Small intestine (tissue), 7 donors: ENCODE results near the gene GRIK4. TPM values are rescaled to one million over a fixed set of nuclear protein-coding genes. Genes with fewer than 3 reads are reported as not detected.

Experiments used
- DNase-seq, 2 donors: peaks; one replicate each; pipeline versions ENCODE4 v3.0.0 to v3.0.0-alpha.2; 2013
- FAIRE-seq: peaks from 2 replicates; lab custom pipeline; 2012; peaks lifted over from hg19 to GRCh38; lab: Jason Lieb, UNC
- H3K27ac ChIP-seq, 3 donors: one replicate each; pipeline ENCODE4 v1.5.1; 2013; ENCODE audit warnings: low read length in 2 of 3, mild to moderate bottlenecking in 2 of 3, control low read depth in 1 of 3, inconsistent platforms in 1 of 3, low read depth in 1 of 3, moderate library complexity in 1 of 3
- H3K27me3 ChIP-seq, 3 donors: one replicate each; pipeline ENCODE4 v1.6.1; 2013; ENCODE audit warnings: low read length in 3 of 3, inconsistent platforms in 1 of 3; ENCODE audit not compliant: control insufficient read depth in 3 of 3, insufficient read depth in 3 of 3
- H3K36me3 ChIP-seq, 3 donors: one replicate each; pipeline ENCODE4 v1.6.1; 2013; ENCODE audit warnings: low read length in 3 of 3, inconsistent platforms in 1 of 3, low read depth in 1 of 3, mild to moderate bottlenecking in 1 of 3, moderate library complexity in 1 of 3; ENCODE audit not compliant: control insufficient read depth in 3 of 3, insufficient read depth in 2 of 3
- H3K4me1 ChIP-seq, 3 donors: one replicate each; pipeline ENCODE4 v1.6.1; 2013; ENCODE audit warnings: low read length in 2 of 3, inconsistent platforms in 1 of 3, low read depth in 1 of 3, mild to moderate bottlenecking in 1 of 3, moderate library complexity in 1 of 3; ENCODE audit not compliant: control insufficient read depth in 3 of 3, insufficient read depth in 2 of 3
- H3K4me3 ChIP-seq, 3 donors: one replicate each; pipeline ENCODE4 v1.5.1; 2013; ENCODE audit warnings: low read length in 3 of 3, control low read depth in 1 of 3, inconsistent platforms in 1 of 3, low read depth in 1 of 3, mild to moderate bottlenecking in 1 of 3, moderate library complexity in 1 of 3
- H3K9me3 ChIP-seq, 2 donors: one replicate each; pipeline ENCODE4 v1.6.1; 2013; ENCODE audit warnings: low read depth in 1 of 2, low read length in 1 of 2; ENCODE audit not compliant: control insufficient read depth in 2 of 2, insufficient read depth in 1 of 2
- WGBS, 3 donors: extraction: QIAGEN DNeasy Blood & Tissue Kit; methylation state at CpG; one replicate each; pipeline ENCODE4 v1.1.7; 2013; 5-methylcytosine and 5-hydroxymethylcytosine counted together
- polyA plus RNA-seq, 4 donors: library from polyadenylated mRNA; stranded (reverse) in 3 of 4; unstranded in 1 of 4; fragments of 200-250 nt in 3 of 4; fragments of 120-200 nt in 1 of 4; gene quantifications; one replicate each; pipeline versions ENCODE4 v1.2.1 to v1.2.3, GENCODE V29; 2013
- donor health status: healthy with polysubstance abuse.
- donor health status: control.
- donor health status: control.
- donor health status: Bipolar disorder and iron deficiency.
- donor health status: healthy.

GRIK4 gene
- polyA plus RNA-seq, 4 donors: 0.15 to 1.4 (median 0.27) TPM; not detected in 1

DNA sequence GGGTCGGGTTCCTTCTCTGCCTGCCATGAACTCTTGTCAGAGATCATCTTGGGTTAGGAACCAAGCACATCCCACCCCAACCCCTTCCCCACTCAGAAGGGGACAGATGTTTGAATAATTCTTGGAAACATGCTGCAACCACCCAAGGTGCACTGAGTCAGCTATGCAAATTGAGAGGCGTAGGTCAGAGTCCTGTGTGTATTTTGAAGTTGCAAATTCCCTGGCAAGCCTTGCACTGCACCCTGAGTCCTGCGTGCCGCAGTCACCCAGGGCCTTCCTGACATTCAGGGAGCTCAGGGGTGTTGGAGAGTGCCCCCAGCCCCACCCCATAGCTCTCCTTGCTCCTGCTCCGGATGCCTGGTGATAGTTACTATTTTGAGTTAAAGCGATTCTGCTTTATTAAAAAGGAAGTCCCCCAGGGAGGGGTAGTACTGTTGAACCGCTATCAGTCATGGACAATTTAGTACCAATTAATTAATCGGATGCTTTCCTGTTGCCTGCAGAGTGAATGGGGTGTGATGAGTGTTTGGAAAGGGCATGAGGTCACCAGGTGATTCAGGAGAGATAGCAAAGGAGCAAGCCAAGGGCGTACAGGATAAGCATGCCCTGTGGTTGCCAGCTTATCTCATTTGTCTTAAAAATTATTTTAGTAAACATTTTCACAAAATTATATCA is 123.7 kb downstream of the GRIK4 start:
- no peaks in the 10 kb centered on the region for H3K4me1 ChIP-seq
- 17 to 43% (median 26%) methylated on average over 9 of the region's 9 CpGs for WGBS, 3 donors
- no peak overlapping the region for H3K27ac ChIP-seq
- H3K36me3 ChIP-seq: no peaks in the 10 kb centered on the region
- FAIRE-seq (no peak), DNase-seq (peak in 1 of 2 donors; percentile 5)
- no peaks in the 10 kb centered on the region for H3K9me3 ChIP-seq
- no peaks in the 10 kb centered on the region for H3K27me3 ChIP-seq
- H3K4me3 ChIP-seq: no peak overlapping the region

DNA sequence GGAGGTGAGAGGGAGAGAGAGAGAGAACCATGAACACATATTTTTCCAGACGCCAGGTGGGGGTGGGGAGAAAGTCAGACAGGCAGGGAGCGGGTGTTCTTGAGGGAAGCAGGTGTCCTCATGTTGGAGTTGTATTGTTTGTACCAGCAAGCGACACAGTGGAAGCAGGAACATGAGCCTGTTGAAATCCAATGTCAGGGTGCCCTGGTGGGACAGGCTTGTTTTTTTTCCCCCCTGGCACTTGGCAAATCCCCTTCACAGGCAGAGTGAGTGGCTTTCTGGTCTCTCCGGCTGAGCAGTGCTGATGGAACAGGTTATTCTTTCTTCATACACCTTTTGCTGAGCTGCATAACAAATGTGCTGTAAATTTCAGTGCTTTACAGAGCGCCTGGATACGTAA is 125.6 kb downstream of the GRIK4 start:
- H3K27me3 ChIP-seq: no peaks in the 10 kb centered on the region

DNA sequence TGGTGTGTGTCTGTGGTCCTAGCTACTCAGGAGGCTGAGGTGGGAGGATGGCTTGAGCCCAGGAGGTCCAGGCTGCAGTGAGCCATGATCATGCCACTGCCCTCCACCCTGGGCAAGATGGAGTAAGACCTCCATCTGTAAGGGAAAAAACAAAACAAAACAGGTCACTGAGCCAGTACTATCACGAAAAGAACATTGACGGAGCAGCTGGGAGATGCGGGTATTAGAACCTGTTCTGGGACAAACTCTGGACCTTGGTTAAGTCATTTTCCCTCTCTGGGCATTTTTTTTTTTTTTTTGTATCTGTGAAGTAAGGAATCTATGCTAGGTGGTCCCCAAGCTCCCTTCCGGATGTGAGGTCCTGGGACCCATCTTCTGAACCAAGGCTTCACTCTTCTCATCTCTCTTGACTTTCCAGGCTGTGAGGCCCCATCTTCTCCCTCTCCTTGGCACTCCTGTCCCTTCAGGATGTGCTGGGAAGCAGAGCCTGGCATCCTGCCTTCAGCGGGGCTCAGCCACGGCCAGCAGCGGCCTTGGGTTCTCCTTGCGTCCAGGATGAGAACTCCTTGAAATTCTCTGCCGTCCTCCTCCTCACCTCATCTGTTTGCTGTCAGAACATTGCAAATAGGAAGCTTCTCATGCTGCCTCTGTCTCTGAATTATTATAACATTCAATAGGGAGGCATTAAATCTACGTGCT is 130.8 kb downstream of the GRIK4 start:
- H3K4me3 ChIP-seq: no peak overlapping the region
- peaks cover 0 to 2% (median 0%) of the 10 kb centered on the region in 3 donors for H3K27me3 ChIP-seq
- FAIRE-seq (no peak), DNase-seq (no peak)
- 88 to 93% (median 89%) methylated on average over 10 of the region's 10 CpGs for WGBS, 3 donors
- no peaks in the 10 kb centered on the region for H3K36me3 ChIP-seq
- H3K9me3 ChIP-seq: no peaks in the 10 kb centered on the region
- no peak overlapping the region for H3K27ac ChIP-seq
- H3K4me1 ChIP-seq: no peaks in the 10 kb centered on the region

More for the DNA sequence above, 125.6 kb downstream of the GRIK4 start:
- H3K4me3 ChIP-seq: no peak overlapping the region
- H3K4me1 ChIP-seq: no peaks in the 10 kb centered on the region
- H3K9me3 ChIP-seq: no peaks in the 10 kb centered on the region
- FAIRE-seq (no peak), DNase-seq (no peak)
- H3K27ac ChIP-seq: no peak overlapping the region
- no peaks in the 10 kb centered on the region for H3K36me3 ChIP-seq
- WGBS, 3 donors: 86 to 89% (median 88%) methylated on average over 6 of the region's 6 CpGs

DNA sequence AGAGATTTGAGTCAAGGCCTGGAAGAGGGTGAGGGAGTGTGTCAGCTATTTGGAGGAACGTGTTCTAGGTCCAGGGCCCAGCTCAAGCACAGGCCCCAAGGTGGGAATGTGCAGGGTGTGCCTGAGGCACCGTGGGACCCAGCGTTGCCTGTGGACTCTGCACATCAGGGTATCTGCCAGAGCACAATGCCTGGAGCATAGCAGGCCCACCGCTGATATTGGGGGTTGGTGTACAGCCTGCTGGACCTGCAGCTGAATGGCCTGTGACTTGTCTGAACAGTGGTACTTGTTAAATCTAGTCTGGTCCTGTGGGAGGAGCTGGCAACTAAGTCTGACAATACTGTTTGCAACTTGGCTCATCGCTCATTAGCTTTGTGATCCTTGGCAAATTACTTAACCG is 131.7 kb downstream of the GRIK4 start:
- Histone ChIP-seq H3K36me3 (no peaks in the 10 kb centered on the region), H3K4me1 (no peaks in the 10 kb centered on the region), H3K27me3 (peaks cover 0 to 2% (median 0%) of the 10 kb centered on the region in 3 donors), H3K27ac (no peak overlapping the region), H3K9me3 (no peaks in the 10 kb centered on the region), H3K4me3 (no peak overlapping the region)
- WGBS, 3 donors: 74 to 82% (median 79%) methylated on average over 6 of the region's 6 CpGs
- FAIRE-seq: no peak
- no peak for DNase-seq

DNA sequence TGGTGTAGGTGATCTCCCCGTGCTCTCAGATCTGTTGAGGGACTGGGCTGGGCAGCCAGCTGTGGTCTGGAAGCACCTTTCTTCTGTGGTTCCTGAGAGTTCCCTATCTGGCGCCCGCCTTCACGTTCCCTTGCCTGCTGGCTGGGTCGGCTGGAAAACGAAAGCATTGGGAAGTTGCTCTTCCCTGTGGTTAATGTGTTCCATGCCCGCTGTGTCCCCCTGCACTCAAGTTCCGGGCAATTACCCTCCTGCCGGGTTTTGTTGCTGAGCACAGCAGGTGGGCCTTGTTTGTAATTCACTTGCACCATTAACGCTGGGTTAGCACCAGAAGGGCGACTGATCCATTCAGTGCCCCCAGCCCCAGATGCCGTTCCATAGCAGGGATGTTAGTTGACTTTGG is 134.1 kb downstream of the GRIK4 start:
- no peak overlapping the region for H3K4me3 ChIP-seq
- peak; percentile 15 to 16 for DNase-seq
- FAIRE-seq: no peak
- no peaks in the 10 kb centered on the region for H3K9me3 ChIP-seq
- 22 to 34% (median 28%) methylated on average over 12 of the region's 12 CpGs for WGBS, 3 donors
- no peak overlapping the region for H3K27ac ChIP-seq
- peaks cover 0 to 2% (median 0%) of the 10 kb centered on the region in 3 donors for H3K27me3 ChIP-seq
- H3K4me1 ChIP-seq: no peaks in the 10 kb centered on the region
- no peaks in the 10 kb centered on the region for H3K36me3 ChIP-seq

DNA sequence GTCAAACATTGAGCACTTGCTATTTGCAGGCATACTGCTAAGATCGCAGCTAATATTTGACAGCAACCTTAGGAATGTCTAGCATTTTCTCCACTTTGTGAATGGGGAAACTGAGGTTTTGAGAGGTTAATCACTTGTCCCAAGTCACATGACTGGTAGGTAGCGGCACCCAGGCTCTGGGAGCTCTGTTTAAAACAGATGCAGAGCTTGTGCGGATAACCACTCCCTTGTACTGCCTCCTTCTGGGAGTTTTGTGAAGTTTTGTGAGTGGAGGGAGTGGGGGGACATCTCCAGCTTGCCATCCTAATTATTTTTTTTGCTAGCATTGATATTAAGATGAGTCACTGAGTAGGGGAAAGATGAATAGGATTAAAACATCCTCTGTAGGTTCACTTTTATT is 134.7 kb downstream of the GRIK4 start:
- DNase-seq (no peak), FAIRE-seq (no peak)
- 76 to 94% (median 80%) methylated on average over 3 of the region's 3 CpGs for WGBS, 3 donors
- Histone ChIP-seq H3K4me1 (no peaks in the 10 kb centered on the region), H3K9me3 (no peaks in the 10 kb centered on the region), H3K4me3 (no peak overlapping the region), H3K27ac (no peak overlapping the region), H3K36me3 (no peaks in the 10 kb centered on the region), H3K27me3 (peaks cover 0 to 2% (median 0%) of the 10 kb centered on the region in 3 donors)

DNA sequence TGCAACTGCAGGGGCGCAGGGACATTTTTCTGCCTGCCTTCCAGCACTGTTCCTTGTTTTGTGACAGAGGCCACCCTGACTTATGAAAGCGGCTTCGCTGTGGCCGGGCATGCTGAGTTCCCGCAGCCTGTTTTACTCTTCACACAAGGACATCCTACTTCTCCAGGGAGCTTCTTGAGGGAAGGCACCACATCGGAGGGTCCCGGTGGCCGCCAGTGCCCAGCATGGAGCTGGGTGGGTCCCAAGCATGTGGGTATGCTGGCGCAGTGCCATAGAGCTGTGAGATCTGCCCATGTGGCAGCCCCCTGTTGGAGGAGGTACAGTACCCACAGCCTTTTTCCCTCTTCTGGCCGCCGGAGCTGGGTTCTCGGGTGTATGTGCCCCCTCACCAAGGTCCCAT is 136.1 kb downstream of the GRIK4 start:
- DNase-seq: no peak
- Histone ChIP-seq H3K4me1 (no peaks in the 10 kb centered on the region), H3K9me3 (no peaks in the 10 kb centered on the region), H3K4me3 (no peak overlapping the region), H3K36me3 (no peaks in the 10 kb centered on the region), H3K27me3 (peaks cover 0 to 4% (median 0%) of the 10 kb centered on the region in 3 donors), H3K27ac (no peak overlapping the region)
- no peak for FAIRE-seq
- WGBS, 3 donors: 88 to 90% (median 89%) methylated on average over 12 of the region's 12 CpGs

DNA sequence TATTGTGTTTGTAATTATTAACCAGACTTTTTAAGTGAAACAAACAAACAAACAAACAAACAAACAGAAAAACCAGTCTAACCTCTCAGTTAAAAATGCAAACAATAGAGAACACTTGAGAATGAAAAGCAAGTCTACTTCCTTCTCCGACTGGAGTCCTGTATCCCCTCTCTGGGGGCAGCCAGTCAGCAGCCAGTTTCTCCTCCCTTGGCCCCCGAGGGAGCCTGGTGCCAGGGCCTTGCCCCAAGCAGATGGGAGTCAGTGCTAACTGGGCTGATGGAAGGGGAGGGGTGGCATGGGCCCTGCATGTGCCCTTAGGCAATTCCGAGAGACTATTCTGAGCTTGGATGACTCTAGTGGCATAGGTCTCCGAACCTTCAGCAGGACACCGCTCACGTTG is 137.2 kb downstream of the GRIK4 start:
- DNase-seq (no peak), FAIRE-seq (no peak)
- Histone ChIP-seq H3K27me3 (peaks cover 0 to 4% (median 0%) of the 10 kb centered on the region in 3 donors), H3K4me1 (no peaks in the 10 kb centered on the region), H3K9me3 (peaks cover 0 to 3% of the 10 kb centered on the region in 2 donors), H3K36me3 (no peaks in the 10 kb centered on the region), H3K27ac (no peak overlapping the region), H3K4me3 (no peak overlapping the region)
- WGBS, 3 donors: 60 to 69% (median 61%) methylated on average over 6 of the region's 6 CpGs
